ENCODE measurements around the gene ZNF12.

- no peak for TF ChIP-seq CTCF (IDR thresholded peaks at IDR 0.05)
- no peak for TF ChIP-seq POLR2A (IDR thresholded peaks at IDR 0.05)
Observed at GRCh38 chr7:6709808-6710207, 3.1 kb upstream of the ZNF12 start.
